Activated CD8-positive, alpha-beta memory T cell treated with anti-CD3 and anti-CD28 coated beads for 1 hour (primary cell): ENCODE data around the gene NR1H2.
"Not testable (repeated sequence)": the region's sequence is repeated elsewhere in the genome, so short reads cannot be mapped to it uniquely, and the experiment has no call there.

Source experiments
- DNase-seq, 2 donors: peaks; one replicate each; pipeline ENCODE4 v3.0.0-alpha.2; 2020; ENCODE audit warnings: low read depth in 1 of 2; ENCODE audit errors: extremely low read depth in 1 of 2

Gene NR1H2

DNA sequence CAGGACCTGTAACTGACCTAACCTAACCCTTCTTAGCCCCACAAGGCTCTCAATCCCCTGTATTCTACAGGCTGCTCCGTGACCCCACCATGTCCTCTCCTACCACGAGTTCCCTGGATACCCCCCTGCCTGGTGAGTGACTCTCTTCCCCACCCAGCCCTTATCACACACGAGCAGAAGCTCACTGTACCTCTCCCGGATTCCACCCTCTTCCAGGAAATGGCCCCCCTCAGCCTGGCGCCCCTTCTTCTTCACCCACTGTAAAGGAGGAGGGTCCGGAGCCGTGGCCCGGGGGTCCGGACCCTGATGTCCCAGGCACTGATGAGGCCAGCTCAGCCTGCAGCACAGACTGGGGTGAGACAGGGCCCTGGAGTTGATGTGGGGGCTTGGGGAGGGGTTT, 1.3 kb downstream of the NR1H2 start:
- DNase-seq = no peak

DNA sequence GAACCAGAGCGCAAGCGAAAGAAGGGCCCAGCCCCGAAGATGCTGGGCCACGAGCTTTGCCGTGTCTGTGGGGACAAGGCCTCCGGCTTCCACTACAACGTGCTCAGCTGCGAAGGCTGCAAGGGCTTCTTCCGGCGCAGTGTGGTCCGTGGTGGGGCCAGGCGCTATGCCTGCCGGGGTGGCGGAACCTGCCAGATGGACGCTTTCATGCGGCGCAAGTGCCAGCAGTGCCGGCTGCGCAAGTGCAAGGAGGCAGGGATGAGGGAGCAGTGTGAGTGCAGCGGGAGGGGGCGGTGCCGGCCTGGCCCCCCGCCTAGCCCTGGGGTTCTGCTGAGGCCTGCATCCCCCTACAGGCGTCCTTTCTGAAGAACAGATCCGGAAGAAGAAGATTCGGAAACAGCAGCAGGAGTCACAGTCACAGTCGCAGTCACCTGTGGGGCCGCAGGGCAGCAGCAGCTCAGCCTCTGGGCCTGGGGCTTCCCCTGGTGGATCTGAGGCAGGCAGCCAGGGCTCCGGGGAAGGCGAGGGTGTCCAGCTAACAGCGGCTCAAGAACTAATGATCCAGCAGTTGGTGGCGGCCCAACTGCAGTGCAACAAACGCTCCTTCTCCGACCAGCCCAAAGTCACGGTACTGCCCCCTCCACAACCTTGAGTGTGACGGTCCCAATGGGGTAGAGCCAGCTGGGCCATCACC, 2.1 kb downstream of the NR1H2 start:
- no peak for DNase-seq

DNA sequence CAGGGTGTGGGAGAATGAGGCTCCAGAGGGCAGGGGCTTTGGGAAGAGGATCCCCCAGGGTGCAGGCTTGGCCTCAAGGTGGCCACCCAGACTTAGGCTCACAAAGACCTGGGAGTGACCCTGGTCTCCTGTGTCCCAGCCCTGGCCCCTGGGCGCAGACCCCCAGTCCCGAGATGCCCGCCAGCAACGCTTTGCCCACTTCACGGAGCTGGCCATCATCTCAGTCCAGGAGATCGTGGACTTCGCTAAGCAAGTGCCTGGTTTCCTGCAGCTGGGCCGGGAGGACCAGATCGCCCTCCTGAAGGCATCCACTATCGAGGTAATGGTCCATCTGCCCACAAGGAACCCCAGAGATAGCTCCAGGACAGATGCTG, 2.6 kb downstream of the NR1H2 start:
- DNase-seq = no peak

DNA sequence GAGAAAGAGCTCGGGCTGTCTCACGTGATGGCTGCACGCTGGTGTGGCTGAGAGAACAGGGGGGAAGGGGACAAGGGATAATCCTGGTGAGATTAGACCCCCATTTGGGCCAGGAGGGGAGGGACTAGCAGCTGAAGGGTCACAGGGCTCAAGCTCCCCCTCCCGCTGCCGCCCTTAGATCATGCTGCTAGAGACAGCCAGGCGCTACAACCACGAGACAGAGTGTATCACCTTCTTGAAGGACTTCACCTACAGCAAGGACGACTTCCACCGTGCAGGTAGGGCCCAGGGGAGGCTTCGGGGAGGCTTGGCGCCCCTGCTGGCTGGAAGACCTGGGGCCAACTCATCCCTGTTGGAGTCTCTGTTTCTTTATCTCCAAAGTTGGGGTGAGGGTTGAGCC, 3.3 kb downstream of the NR1H2 start:
- no peak for DNase-seq

DNA sequence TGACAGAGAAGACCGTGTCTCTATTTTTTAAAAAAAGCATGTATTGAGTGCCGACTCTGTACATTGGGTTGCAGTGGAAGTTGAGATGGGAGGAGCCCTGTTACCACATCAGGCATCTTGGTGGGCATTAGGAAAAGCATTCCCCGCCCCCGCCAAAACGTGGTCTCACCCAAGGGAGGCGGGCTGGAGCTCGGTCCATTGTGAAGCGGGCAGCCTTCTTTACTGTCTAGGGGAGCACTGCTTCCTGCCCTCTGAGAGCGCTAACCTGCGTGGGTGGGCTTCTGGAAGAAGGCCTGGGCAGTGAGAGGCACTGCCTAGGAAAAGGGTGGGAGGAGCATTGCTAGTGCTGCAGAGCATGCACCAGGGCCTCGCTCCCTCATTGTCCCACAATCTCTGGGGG, 3.9 kb downstream of the NR1H2 start:
- DNase-seq = no peak

DNA sequence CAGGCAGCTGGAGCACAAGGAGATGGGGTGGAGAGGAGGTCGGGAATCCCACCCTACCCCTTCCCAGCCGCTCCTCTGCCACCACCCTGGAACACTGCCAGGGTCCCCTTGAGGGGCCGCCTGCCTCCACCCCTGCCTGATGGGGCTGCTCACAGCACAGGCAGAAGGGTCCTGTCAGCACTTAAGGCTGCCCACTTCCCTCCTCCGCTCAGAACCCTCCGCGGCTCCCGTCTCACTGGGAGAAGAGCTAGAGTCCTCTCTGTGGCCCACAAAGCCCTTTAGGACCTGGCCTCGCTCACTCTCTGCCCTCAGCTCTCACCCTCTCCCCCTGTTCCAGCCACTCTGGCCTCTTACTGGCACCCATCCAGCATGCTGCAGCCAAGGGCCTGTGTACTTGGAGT, 4.5 kb downstream of the NR1H2 start:
- DNase-seq = no peak

DNA sequence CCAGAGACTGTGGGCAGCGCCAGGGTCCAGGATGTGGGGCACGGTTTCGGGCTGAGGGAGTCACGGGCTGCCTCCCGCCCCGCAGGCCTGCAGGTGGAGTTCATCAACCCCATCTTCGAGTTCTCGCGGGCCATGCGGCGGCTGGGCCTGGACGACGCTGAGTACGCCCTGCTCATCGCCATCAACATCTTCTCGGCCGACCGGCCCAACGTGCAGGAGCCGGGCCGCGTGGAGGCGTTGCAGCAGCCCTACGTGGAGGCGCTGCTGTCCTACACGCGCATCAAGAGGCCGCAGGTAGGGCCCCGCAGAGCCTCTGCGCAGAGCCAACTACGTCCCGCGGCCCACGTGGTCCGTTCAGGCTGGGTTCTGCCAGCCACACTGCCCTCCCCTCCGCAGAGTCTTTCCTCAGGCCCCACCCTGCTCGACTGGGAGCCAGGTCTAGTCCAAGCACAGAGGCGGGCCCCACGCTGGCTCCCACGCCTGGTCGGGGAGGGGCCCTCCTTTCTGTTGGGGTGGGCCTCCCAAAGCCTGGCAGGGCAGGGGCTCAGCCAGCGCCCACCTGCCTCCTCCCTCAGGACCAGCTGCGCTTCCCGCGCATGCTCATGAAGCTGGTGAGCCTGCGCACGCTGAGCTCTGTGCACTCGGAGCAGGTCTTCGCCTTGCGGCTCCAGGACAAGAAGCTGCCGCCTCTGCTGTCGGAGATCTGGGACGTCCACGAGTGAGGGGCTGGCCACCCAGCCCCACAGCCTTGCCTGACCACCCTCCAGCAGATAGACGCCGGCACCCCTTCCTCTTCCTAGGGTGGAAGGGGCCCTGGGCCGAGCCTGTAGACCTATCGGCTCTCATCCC, 5.8 kb downstream of the NR1H2 start:
- DNase-seq = no peak

DNA sequence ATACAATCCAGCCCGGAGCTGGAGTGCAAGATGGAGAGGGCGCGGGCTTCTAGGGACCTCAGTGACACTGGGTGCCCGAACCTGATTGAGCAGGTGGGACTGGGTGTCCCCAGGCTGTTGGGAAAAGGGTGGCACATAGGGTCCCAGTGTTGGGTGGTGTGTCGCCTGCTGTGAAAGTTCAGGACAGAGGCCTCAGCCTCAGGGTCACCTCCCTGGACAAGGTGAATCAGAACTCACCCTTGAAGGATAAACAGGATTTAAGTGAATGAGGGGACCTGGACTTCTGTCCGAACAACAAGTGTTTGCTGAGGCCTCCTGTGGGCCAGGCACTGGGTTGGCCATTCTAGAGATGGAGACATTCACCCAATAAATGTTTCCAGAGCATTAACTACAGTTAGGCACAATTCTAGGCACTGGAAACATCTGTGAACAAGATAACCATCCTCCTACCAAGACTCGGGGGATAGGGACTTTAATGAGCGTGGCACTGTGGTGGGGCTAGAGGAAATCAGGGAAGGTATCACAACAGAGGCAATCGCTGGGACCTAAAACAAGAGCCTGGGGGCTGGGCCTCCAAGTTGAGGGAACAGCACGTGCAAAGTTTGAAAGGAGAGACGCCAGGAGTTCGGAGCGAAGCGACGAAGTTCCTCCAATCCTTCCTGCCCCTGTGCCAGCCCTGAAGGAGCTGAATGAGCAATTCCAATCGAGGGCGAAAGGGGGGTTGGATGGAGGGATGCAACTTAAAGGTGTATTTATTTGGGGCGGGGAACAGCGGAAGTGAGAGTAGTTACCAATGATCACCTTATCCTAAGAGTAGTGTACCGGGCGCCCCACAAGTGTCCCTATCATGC, 7.0 kb downstream of the NR1H2 start:
- no peak for DNase-seq

DNA sequence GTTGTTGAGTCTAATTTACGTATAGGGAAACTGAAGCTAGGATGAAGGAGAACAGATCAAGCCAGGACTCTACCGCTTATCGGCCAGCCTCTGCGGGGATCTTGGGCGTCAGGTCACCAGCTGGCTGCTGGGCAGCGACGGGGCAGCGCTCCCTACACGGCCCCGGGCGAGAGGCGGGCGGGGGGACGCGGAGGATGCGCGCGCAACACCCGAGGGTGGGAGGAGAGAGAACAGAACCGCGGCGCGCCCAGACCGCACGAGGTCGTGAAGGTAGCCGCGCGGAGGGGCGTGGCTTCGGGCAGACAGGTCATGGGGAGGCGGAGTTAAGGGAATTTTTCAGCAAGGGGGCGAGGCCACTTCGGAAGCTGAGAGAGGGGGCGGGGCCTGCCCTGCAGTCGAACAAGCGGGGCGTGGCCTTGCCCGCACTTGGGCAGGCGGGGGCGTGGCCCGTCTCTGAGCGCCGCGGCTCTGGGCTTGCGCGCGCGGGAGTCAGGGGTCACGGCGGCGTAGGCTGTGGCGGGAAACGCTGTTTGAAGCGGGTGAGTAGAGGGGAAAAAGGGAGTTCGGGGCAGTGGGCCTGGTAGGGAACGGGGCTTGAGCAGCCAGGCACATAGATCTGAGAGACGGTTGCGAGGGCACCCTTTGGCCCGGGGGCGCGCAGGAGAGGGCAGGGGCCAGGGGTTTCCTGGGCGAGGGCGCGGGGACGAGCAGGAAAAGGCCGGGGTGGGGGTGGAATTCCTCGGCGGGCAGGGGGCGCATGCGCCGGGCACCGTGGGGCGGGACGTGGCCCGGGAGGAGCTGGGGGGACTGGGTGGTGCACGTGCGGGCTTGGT, 7.8 kb downstream of the NR1H2 start, which contains the start of gene POLD1:
POLD1 (plus strand) TSS at position 496 of the 833 bp plus-strand sequence. CDS start 14,505 bp downstream, outside the sequence.
- DNase-seq = peak; percentile 96 to 98

DNA sequence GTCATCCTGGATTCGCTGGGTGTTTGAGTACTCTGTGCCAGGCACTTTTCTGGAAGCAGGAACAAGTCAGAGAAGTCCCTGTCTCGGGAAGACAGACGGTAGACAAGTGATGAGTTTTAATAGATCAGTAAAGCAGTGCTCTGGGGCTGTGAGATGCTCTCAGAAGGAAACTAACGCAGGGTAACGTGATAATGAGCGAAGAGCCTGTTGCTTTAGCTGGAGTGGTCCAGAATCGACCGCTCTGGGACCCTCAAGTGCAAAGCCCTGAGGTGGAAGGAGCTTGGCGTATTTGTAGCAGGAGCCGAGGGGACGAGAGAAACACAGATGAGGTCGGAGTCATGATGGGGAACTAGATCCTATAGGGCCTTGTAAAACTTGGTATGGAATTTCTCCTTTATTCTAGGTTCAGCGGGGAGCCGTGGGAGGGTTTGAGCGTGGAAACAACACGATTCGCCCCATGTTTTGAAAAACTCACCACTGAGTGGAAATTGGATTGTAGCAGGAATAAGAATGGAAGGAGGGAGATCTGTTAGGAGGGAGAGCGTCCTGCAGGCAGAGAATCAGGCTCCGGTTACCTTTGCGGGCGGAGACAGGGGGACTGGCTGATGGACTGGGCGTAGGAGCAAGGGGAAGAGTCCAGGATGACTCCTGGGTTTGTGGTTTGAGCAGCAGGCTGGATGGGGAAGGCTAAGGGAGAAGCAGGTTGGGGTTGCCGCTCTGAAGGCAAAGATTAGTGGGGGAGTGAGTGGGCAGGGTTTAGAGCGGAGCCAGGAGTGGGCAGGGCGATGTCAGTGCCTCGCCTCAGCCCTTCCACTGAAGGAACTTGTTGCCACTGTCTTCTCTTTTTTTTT, 8.7 kb downstream of the NR1H2 start:
- no peak for DNase-seq

DNA sequence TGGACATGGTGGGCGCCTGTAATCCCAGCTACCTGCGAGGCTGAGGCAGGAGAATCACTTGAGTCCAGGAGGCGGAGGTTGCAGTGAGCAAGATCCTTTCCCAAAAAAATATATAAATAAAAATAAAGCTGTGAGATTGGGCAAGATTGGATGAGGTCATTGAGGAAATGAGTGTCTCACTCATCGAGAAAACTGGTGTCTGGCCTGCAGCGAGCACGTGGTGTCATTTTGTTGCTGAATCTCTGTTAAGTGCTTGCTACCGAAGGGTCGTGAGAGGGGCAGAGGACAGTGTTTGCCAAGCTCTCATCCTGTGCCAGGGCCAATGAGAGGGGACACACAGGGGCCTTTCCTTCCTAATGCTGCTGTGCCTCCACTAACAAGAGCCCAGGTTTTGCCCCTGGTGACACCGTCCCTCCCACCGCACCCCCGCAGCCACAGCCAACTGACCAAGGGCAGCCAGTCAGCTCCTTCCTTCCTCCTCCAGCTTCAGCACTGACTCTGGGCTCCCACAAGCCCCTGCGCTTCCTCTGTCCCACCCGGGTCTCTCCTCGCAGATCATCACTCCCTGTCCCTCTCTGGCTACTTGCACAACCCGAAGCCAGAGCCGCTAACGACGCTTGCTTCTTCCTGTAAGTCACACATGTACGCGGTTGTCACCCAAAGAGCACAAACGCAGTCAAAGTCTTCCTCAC, 11.1 kb downstream of the NR1H2 start:
- no peak for DNase-seq

DNA sequence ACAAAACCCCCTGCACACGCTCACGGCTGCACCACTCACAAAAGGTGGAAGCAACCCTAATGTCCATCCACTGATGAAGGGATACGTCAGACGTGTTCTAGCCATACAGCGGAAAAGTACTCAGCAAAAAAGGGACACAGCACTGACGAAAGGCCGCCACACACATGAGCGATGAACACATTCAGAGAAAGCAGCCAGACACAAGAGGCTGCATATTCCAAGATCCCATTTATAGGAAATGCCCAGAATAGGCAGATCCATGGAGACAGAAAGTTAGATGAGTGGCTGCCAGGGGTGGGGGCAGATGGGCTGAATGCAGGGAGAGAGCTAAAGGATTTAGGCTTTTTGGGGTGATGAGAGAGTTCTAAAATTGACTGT, 11.6 kb downstream of the NR1H2 start:
- DNase-seq = no peak

DNA sequence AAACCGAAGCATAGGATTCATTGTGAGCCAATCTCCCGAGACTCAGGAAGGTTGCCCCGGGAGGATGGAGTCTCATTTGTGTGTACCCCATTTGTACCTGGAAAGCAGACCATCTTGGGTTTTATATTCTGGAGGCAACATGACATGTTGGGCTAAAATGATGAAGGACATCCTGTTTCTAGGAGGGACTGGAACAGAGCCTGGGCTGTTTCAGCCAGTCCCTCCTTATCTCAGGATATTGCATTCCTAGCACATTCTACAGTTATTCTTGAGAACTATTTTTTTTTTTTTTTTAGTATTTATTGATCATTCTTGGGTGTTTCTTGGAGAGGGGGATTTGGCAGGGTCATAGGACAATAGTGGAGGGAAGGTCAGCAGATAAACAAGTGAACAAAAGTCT, 14.0 kb downstream of the NR1H2 start:
- not testable (repeated sequence) for DNase-seq

DNA sequence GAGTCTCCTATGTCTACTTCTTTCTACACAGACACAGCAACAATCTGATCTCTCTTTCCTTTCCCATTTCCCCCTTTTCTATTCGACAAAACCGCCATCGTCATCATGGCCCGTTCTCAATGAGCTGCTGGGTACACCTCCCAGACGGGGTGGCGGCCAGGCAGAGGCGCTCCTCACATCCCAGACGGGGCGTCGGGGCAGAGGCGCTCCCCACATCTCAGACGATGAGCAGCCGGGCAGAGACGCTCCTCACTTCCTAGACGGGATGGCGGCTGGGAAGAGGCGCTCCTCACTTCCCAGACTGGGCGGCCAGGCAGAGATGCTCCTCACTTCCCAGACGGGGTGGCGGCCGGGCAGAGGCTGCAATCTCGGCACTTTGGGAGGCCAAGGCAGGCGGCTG, 14.7 kb downstream of the NR1H2 start:
- not testable (repeated sequence) for DNase-seq

DNA sequence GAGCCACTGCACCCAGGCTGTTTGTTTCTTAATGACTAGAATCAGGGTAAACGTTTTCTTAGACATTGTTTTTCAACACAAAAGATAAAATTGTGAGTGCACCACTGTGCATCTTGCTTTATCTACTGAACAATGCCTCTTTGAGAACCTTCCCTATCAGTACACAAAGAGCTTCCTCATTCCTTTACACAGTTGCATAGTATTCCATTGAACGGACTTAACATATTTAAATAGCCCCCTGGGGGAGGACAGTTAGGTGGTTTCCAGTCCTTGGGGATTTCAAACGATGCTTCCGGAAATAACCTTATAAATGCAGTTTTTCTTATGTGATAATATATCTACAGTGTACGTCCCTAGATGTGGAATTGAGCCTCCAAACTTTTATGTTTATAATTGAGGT, 16.5 kb downstream of the NR1H2 start:
- DNase-seq = no peak

DNA sequence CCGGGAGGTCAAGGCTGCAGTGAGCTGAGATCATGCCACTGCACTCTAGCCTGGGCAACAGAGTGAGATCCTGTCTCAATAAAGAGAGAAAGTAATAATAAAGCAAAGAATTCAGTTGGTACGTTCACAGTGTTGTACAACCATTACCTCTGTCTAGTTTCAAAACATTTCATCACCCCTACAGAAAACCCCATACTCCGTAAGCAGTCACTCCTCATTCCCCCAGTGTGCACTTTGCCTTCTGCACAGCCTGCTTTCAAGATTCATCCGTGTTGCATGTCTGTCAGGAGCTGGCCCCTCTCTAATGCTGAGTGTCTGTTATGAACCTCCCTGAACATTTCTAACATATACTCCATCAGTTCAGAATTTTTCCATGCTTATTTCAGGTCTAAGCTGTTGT, 17.3 kb downstream of the NR1H2 start:
- no peak for DNase-seq

DNA sequence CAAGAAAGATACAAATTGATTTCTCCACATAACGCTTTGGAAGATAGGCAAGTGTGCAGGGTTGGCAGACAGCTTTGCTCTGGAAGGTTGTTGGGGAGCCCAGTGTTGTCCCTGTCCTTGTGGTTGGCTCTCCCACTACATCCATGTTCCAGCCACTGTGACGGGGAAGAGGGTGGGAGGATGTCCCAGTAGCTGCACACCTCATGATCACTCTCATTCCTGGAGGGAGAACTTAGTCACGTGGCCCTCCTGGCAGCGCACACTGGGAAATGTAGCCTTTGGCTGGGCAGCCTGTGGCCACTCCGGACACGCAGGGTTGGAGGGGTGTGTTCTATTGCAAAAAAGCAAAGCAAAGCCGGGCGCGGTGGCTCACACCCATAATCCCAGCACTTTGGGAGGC, 17.8 kb downstream of the NR1H2 start:
- DNase-seq = no peak

DNA sequence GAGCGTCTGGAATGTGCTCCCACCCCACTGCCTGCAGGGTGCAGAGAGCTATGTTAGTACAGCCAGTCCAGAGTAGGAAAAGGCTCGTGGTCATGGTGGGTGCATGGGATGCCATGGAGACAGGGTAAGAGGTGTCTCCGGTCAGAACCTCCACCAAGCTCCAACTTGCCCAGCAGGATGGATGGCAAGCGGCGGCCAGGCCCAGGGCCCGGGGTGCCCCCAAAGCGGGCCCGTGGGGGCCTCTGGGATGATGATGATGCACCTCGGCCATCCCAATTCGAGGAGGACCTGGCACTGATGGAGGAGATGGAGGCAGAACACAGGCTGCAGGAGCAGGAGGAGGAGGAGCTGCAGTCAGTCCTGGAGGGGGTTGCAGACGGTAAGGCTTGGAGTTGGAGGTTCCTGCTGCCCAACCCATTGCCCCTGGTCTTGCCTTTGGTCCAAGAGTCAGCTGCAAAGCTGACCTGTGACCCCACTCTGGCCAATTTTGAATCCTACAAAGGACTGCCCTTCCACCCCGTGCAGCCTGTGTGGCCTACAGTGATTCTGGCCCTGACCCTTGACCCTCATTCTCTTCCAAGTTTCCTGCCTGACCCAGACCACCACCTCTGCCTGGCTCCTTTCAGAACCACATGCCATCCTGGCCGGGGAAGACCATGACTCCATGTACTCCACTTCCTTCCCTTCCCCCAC, 22.6 kb downstream of the NR1H2 start:
- no peak for DNase-seq

DNA sequence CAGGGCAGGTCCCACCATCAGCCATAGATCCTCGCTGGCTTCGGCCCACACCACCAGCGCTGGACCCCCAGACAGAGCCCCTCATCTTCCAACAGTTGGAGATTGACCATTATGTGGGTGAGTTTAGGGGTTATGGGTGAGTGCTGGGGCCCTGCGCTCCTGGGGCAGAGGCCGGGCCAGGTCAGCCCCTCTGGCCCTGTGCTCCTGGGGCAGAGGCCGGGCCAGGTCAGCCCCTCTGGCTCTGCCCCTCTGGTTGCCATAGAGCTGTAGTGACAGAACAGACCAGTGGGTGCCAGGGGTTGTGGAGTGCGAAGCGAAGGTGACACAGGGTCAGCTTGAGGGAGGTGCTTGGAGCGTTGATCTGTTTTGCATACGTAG, 23.1 kb downstream of the NR1H2 start:
- no peak for DNase-seq
